Esophagus muscularis mucosa (tissue), 4 donors: Measurements from ENCODE around the gene TRAPPC2B. TPM values are rescaled to one million over a fixed set of nuclear protein-coding genes. Genes with fewer than 3 reads are reported as not detected.

ENCODE experiments used
- DNase-seq: peaks from one replicate; pipeline ENCODE4 v3.0.0-alpha.2; 2017; ENCODE audit errors: extremely low spot score
- H3K27ac ChIP-seq, 4 donors: fragments of 200-600 bp; sonication (generic); replicated peaks in 1 of 4; 1 replicate in 3 of 4; 2 replicates in 1 of 4; pipeline ENCODE4 v1.5.1; 2016 to 2019; ENCODE audit warnings: mild to moderate bottlenecking in 1 of 4
- H3K27me3 ChIP-seq, 4 donors: fragments of 200-600 bp; sonication (generic); one replicate each; pipeline versions ENCODE4 v1.5.1 to v1.6.0; 2016 to 2019
- H3K36me3 ChIP-seq, 4 donors: fragments of 200-600 bp; sonication (generic); one replicate each; pipeline ENCODE4 v1.5.1; 2016 to 2019
- H3K4me1 ChIP-seq, 4 donors: fragments of 200-600 bp; sonication (generic); one replicate each; pipeline ENCODE4 v1.5.1; 2016 to 2019
- H3K4me3 ChIP-seq, 4 donors: fragments of 200-600 bp; sonication (generic); 1 replicate in 2 of 4; 2 replicates in 2 of 4; pipeline ENCODE4 v1.5.1; 2016 to 2019; ENCODE audit warnings: mild to moderate bottlenecking in 4 of 4, moderate library complexity in 1 of 4
- H3K9me3 ChIP-seq, 4 donors: fragments of 200-600 bp; sonication (generic); 1 replicate in 3 of 4; 2 replicates in 1 of 4; pipeline ENCODE4 v1.5.1; 2016 to 2019
- EP300 ChIP-seq: sonication (generic); formaldehyde crosslinking; IDR thresholded peaks from one replicate; pipeline ENCODE4 v1.6.1; 2017; ENCODE audit warnings: antibody characterized with exemption
- POLR2A ChIP-seq: fragments of 450-650 bp; IDR thresholded peaks from one replicate; pipeline ENCODE4 v1.6.1; 2017; ENCODE audit warnings: antibody characterized with exemption, moderate library complexity, mild to moderate bottlenecking, low read depth
- POLR2AphosphoS5 ChIP-seq, 2 donors: sonication (generic); formaldehyde crosslinking; IDR thresholded peaks; one replicate each; pipeline ENCODE4 v1.6.1; 2017; ENCODE audit warnings: antibody characterized with exemption in 2 of 2
- WGBS: methylation state at CpG from one replicate; pipeline ENCODE4 v1.1.5; 2018; 5-methylcytosine and 5-hydroxymethylcytosine counted together
- intact Hi-C: fragments of 100-400 bp; cut with DNase I; formaldehyde crosslinking; loops from one replicate; pipeline ENCODE4 v1.15.1; 2023
- total RNA-seq, 4 donors: library from RNA; depleted of rRNA; stranded (reverse); fragments of >200 nt; gene quantifications; one replicate each; pipeline versions ENCODE4 v1.1.0 to v1.2.1, GENCODE V29; 2016
- TF ChIP-seq, protein P1 (sequence below), 3 experiments: fragments of 200-600 bp in 2 of 3; fragments of 450-650 bp in 1 of 3; sonication (generic) in 2 of 3; IDR thresholded peaks; one replicate each; pipeline ENCODE4 v1.5.1; 2017 to 2019; ENCODE audit warnings: antibody characterized with exemption in 3 of 3, mild to moderate bottlenecking in 2 of 3, moderate library complexity in 1 of 3

TRAPPC2B gene
- total RNA-seq, 4 donors from 2014 or later: 12.9 to 29.5 (median 20.2) TPM

- H3K27me3 ChIP-seq: no peaks in the 10 kb centered on the region
- peak within 1 kb of the TSS; percentile 67 to 96 (median 82) for H3K4me3 ChIP-seq
- intact Hi-C loops: no loop called here
- H3K27ac ChIP-seq: peak within 1 kb of the TSS; percentile 86 to 94 (median 92)
- H3K4me1 ChIP-seq: peaks cover 16 to 33% (median 22%) of the 10 kb centered on the region in 4 donors
- DNase-seq: peak; percentile 99
- TF ChIP-seq, protein P1, sequence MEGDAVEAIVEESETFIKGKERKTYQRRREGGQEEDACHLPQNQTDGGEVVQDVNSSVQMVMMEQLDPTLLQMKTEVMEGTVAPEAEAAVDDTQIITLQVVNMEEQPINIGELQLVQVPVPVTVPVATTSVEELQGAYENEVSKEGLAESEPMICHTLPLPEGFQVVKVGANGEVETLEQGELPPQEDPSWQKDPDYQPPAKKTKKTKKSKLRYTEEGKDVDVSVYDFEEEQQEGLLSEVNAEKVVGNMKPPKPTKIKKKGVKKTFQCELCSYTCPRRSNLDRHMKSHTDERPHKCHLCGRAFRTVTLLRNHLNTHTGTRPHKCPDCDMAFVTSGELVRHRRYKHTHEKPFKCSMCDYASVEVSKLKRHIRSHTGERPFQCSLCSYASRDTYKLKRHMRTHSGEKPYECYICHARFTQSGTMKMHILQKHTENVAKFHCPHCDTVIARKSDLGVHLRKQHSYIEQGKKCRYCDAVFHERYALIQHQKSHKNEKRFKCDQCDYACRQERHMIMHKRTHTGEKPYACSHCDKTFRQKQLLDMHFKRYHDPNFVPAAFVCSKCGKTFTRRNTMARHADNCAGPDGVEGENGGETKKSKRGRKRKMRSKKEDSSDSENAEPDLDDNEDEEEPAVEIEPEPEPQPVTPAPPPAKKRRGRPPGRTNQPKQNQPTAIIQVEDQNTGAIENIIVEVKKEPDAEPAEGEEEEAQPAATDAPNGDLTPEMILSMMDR (IDR thresholded peaks at IDR 0.05): peak in 1 of 3 experiments; percentile 20
- TF ChIP-seq POLR2AphosphoS5 (IDR thresholded peaks at IDR 0.05): peak; percentile 95
- TF ChIP-seq POLR2A: peak; percentile 31
- no peak for TF ChIP-seq EP300
- H3K36me3 ChIP-seq: peaks cover 22 to 24% (median 23%) of the 10 kb centered on the region in 4 donors
- peaks cover 0 to 22% (median 5%) of the 10 kb centered on the region in 4 donors for H3K9me3 ChIP-seq
- 3% methylated on average over 5 of the region's 71 CpGs for WGBS
Measured at GRCh38 chr19:57320180-57321084, 42.9 kb upstream of the TRAPPC2B start, which contains the start of gene ZNF543. TSS of gene ZNF543 (plus strand) at chr19:57320472. CDS start at chr19:57320854, 382 bp downstream.

DNA sequence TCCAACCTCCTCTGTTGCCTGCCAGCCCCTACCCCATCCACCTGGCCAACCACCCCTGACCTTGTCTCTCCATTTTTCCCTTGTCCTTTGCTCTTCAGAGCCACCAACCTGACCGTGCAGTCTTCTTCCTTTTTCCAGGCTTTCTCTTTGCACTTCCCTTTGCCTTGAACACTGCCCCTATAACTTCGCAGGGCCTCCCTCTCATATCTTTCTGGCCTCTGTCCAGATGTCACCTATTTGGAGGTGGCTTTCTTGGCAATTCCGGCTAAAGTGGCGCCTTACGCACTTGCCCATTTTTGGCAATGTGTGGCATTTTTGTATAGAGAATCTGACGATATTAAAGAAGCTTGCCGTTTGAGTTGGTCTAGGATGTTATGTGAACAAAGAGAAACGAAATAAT is 42.2 kb upstream of the TRAPPC2B start:
- TF ChIP-seq POLR2A (no peak), POLR2AphosphoS5 (IDR thresholded peaks at IDR 0.05) (no peak), EP300 (no peak)
- TF ChIP-seq, protein P1 (IDR thresholded peaks at IDR 0.05): no peak
- Histone ChIP-seq H3K36me3 (peaks cover 29 to 30% (median 30%) of the 10 kb centered on the region in 4 donors), H3K9me3 (peaks cover 0 to 29% (median 10%) of the 10 kb centered on the region in 4 donors), H3K27ac (peak overlapping the region; percentile 86 to 94 (median 92)), H3K4me1 (peaks cover 16 to 33% (median 22%) of the 10 kb centered on the region in 4 donors), H3K27me3 (no peaks in the 10 kb centered on the region), H3K4me3 (peak overlapping the region; percentile 67 to 96 (median 82))
- 47% methylated on average over 8 of the region's 8 CpGs for WGBS
- no peak for DNase-seq
- intact Hi-C loops: no loop called here

- Histone ChIP-seq H3K4me1 (peaks cover 16 to 33% (median 22%) of the 10 kb centered on the region in 4 donors), H3K4me3 (peak overlapping the region; percentile 67 to 96 (median 82)), H3K27ac (peak overlapping the region in 2 of 4 donors; percentile 92 to 94), H3K27me3 (no peaks in the 10 kb centered on the region), H3K9me3 (peaks cover 0 to 36% (median 14%) of the 10 kb centered on the region in 4 donors), H3K36me3 (peaks cover 35 to 37% (median 36%) of the 10 kb centered on the region in 4 donors)
- TF ChIP-seq, protein P1 (IDR thresholded peaks at IDR 0.05): no peak
- TF ChIP-seq POLR2AphosphoS5 (IDR thresholded peaks at IDR 0.05) (no peak), POLR2A (no peak), EP300 (no peak)
- intact Hi-C loops: no loop called here
- 38% methylated on average over 3 of the region's 3 CpGs for WGBS
- DNase-seq: no peak
Measured at GRCh38 chr19:57321751-57322150, 41.6 kb upstream of the TRAPPC2B start.

GRCh38 chr19:57324992-57325391 is 38.4 kb upstream of the TRAPPC2B start:
- intact Hi-C loops: no loop called here
- DNase-seq: no peak
- H3K36me3 ChIP-seq: peaks cover 61 to 69% (median 66%) of the 10 kb centered on the region in 4 donors
- H3K27me3 ChIP-seq: no peaks in the 10 kb centered on the region
- TF ChIP-seq POLR2AphosphoS5 (IDR thresholded peaks at IDR 0.05): no peak
- TF ChIP-seq EP300: no peak
- peaks cover 0 to 66% (median 30%) of the 10 kb centered on the region in 4 donors for H3K9me3 ChIP-seq
- H3K27ac ChIP-seq: no peak overlapping the region
- peaks cover 16 to 24% (median 21%) of the 10 kb centered on the region in 4 donors for H3K4me1 ChIP-seq
- no peak overlapping the region for H3K4me3 ChIP-seq

DNA sequence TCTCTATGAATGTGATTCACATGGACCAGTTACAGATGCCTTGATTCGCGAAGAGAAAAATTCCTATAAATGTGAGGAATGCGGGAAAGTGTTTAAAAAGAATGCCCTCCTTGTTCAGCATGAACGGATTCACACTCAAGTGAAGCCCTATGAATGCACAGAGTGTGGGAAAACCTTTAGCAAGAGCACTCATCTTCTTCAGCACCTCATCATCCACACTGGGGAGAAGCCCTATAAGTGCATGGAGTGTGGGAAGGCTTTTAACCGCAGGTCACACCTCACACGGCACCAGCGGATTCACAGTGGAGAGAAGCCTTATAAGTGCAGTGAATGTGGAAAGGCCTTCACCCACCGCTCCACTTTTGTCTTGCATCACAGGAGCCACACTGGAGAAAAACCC is 35.4 kb upstream of the TRAPPC2B start:
- intact Hi-C loops: no loop called here
- 91% methylated on average over 8 of the region's 8 CpGs for WGBS
- H3K9me3 ChIP-seq: peaks cover 0 to 75% (median 30%) of the 10 kb centered on the region in 4 donors
- peaks cover 61 to 85% (median 69%) of the 10 kb centered on the region in 4 donors for H3K36me3 ChIP-seq
- no peak for TF ChIP-seq POLR2AphosphoS5 (IDR thresholded peaks at IDR 0.05)
- no peak for TF ChIP-seq POLR2A
- TF ChIP-seq, protein P1 (IDR thresholded peaks at IDR 0.05): no peak
- no peaks in the 10 kb centered on the region for H3K4me1 ChIP-seq
- H3K27ac ChIP-seq: no peak overlapping the region
- DNase-seq: no peak
- H3K27me3 ChIP-seq: no peaks in the 10 kb centered on the region
- H3K4me3 ChIP-seq: no peak overlapping the region
